GM12891 (cell line): ENCODE data around the gene CRACR2B.

Experiments
- PAX5 ChIP-seq: IDR thresholded peaks from 2 replicates; pipeline ENCODE4 v1.6.1; 2011; ENCODE audit warnings: low read length, moderate library complexity, mild to moderate bottlenecking; ENCODE audit not compliant: insufficient read depth, severe bottlenecking
- POLR2A ChIP-seq: IDR thresholded peaks from 2 replicates; pipeline ENCODE4 v1.6.1; 2011; ENCODE audit warnings: low read depth, low read length, control low read depth
- POLR2AphosphoS5 ChIP-seq: IDR thresholded peaks from 2 replicates; pipeline ENCODE4 v1.6.1; 2011; ENCODE audit warnings: low read depth, low read length, control low read depth
- POU2F2 ChIP-seq: IDR thresholded peaks from 2 replicates; pipeline ENCODE4 v1.6.1; 2011; ENCODE audit warnings: low read depth, mild to moderate bottlenecking, control low read depth, low read length, moderate library complexity
- SPI1 ChIP-seq: IDR thresholded peaks from 2 replicates; pipeline ENCODE4 v1.6.1; 2011; ENCODE audit warnings: low read depth, low read length, control low read depth
- TAF1 ChIP-seq: IDR thresholded peaks from 2 replicates; pipeline ENCODE4 v1.6.1; 2011; ENCODE audit warnings: low read depth, low read length, control low read depth

GRCh38 chr11:868394-868793, 40.7 kb downstream of the CRACR2B start:
- TF ChIP-seq POLR2AphosphoS5 (no peak), TAF1 (no peak), POLR2A (no peak), POU2F2 (no peak), PAX5 (no peak), SPI1 (no peak)
